OCI-LY7 (cell line): ENCODE results near the gene SEPTIN10. TPM values are rescaled to one million over a fixed set of nuclear protein-coding genes. Genes with fewer than 3 reads are reported as not detected.
"Not testable (repeated sequence)": the region's sequence is repeated elsewhere in the genome, so short reads cannot be mapped to it uniquely, and the experiment has no call there.

Experiments
- BruUV-seq: library from RNA; stranded (reverse); fragments of 400-500 nt; replicated peaks from 2 replicates; lab custom pipeline; 2021; lab: Mats Ljungman, UMichigan
- CTCF ChIA-PET: fragments of 300-600 bp; sonication (Branson Sonifier 250); formaldehyde crosslinking; loops from one replicate; lab custom pipeline; 2022; ENCODE audit warnings: antibody characterized with exemption; ENCODE audit not compliant: unreplicated experiment; lab: Charles Lee
- POLR2A ChIA-PET: fragments of 300-600 bp; sonication (Branson Sonifier 250); formaldehyde crosslinking; loops from one replicate; lab custom pipeline; 2022; ENCODE audit warnings: antibody characterized with exemption; lab: Charles Lee
- DNase-seq: peaks from one replicate; pipeline ENCODE4 v3.0.0-alpha.2; 2015; ENCODE audit warnings: low spot score
- H2AFZ ChIP-seq: fragments of 200-600 bp; sonication (generic), shearing (Covaris generic); 2 replicates; pipeline ENCODE4 v1.6.1; 2014; ENCODE audit warnings: mild to moderate bottlenecking, antibody characterized with exemption, low read length, moderate library complexity
- H3K27ac ChIP-seq: fragments of 200-600 bp; sonication (generic); 2 replicates; pipeline ENCODE4 v1.5.1; 2014; ENCODE audit warnings: mixed run types, low read depth, mild to moderate bottlenecking, moderate library complexity, low read length, inconsistent platforms; ENCODE audit not compliant: poor library complexity, severe bottlenecking
- H3K36me3 ChIP-seq: fragments of 200-600 bp; sonication (generic); 2 replicates; pipeline ENCODE4 v1.6.1; 2014; ENCODE audit warnings: mild to moderate bottlenecking, antibody characterized with exemption, low read length, moderate library complexity, mixed read lengths; ENCODE audit not compliant: insufficient read depth
- H3K4me1 ChIP-seq: fragments of 200-600 bp; sonication (generic); 2 replicates; pipeline ENCODE4 v1.5.1; 2014; ENCODE audit warnings: mild to moderate bottlenecking, low read length; ENCODE audit not compliant: insufficient read depth, poor library complexity, severe bottlenecking
- H3K4me2 ChIP-seq: fragments of 200-600 bp; sonication (generic); 2 replicates; pipeline ENCODE4 v1.6.1; 2014; ENCODE audit warnings: mild to moderate bottlenecking, low read length
- H3K4me3 ChIP-seq: fragments of 200-600 bp; sonication (generic); 2 replicates; pipeline ENCODE4 v1.5.1; 2014; ENCODE audit warnings: mild to moderate bottlenecking, low read depth, low read length; ENCODE audit not compliant: poor library complexity, severe bottlenecking
- H3K79me2 ChIP-seq: fragments of 200-600 bp; sonication (generic); 2 replicates; pipeline ENCODE4 v1.6.1; 2016; ENCODE audit warnings: low read depth, mild to moderate bottlenecking, low read length, moderate library complexity, mixed read lengths; ENCODE audit not compliant: insufficient read depth
- H3K9me2 ChIP-seq: fragments of 200-600 bp; sonication (generic); 2 replicates; pipeline ENCODE4 v1.6.1; 2016; ENCODE audit warnings: mild to moderate bottlenecking, low read length, mixed read lengths; ENCODE audit not compliant: insufficient read depth
- H3K9me3 ChIP-seq: fragments of 200-600 bp; sonication (generic); 2 replicates; pipeline ENCODE4 v1.6.1; 2014; ENCODE audit warnings: mild to moderate bottlenecking, mixed run types, low read length, mixed read lengths
- H4K20me1 ChIP-seq: fragments of 200-600 bp; sonication (generic); 2 replicates; pipeline ENCODE4 v1.6.1; 2014; ENCODE audit warnings: mild to moderate bottlenecking, antibody characterized with exemption, low read length, moderate library complexity, mixed read lengths; ENCODE audit not compliant: insufficient read depth
- EZH2phosphoT487 ChIP-seq: fragments of 200-600 bp; sonication (generic); IDR thresholded peaks from 2 replicates; pipeline ENCODE4 v1.6.1; 2018; ENCODE audit warnings: low read depth, borderline replicate concordance, mild to moderate bottlenecking, mixed run types, antibody characterized with exemption, low read length, moderate library complexity, mixed read lengths
- intact Hi-C: fragments of 100-400 bp; cut with micrococcal nuclease; formaldehyde crosslinking; loops from one replicate; pipeline ENCODE4 v1.10.0; 2022; ENCODE audit not compliant: unreplicated experiment
- total RNA-seq, 2 experiments: library from RNA; depleted of rRNA in 1 of 2; stranded (reverse); fragments of >200 nt in 1 of 2; shearing (Covaris generic) in 1 of 2; gene quantifications; 2 replicates each; pipeline ENCODE4 v1.2.3, GENCODE V29; 2014 to 2022
- TF ChIP-seq, protein P1 (sequence below): fragments of 200-600 bp; sonication (generic); conservative IDR thresholded peaks from 2 replicates; pipeline ENCODE4 v1.5.1; 2014; ENCODE audit warnings: mild to moderate bottlenecking, antibody characterized with exemption, low read length, moderate library complexity, mixed read lengths

SEPTIN10 gene
- total RNA-seq, 2 experiments from 2014 or later, result not detected

DNA sequence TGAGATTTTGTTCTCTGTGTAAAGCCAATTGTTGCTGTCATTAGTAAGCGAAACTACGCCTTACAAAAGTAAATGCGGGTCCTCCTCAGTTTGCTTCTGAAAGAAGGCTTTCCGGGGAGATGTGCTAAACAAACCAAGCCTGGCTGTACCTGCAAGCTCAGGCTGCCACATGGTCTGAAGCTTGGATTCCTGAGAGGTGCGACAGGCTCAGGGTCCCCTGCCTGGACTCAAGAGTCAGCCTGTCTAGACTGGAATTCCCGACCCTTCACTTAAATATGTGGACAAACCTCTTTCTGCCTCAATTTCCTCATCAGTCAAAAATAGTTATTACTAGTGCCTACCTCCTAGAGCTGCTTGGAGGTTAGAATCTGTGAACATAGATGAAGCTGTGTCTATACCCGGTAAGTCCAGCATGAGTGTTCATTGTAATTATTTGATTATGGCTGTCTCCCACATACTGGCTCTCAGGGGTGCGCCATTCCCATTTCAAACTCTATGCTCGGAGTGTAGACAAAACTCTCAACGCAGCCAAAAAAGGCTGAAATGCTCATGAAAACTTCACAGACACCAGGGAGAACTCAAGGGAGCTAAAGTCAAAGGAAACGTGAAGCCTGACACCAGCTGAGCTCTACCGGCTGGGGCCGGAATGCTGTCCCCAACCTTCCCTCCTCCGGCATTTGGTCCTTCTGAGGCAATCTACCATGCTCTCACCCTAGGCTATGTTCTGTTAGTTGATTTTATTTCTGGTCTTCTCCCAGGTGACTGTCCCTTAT lies 31.8 kb upstream of the SEPTIN10 start:
- no peaks in the 10 kb centered on the region for H3K4me1 ChIP-seq
- no peaks in the 10 kb centered on the region for H3K36me3 ChIP-seq
- BruUV-seq, result no TSS peak
- TF ChIP-seq, protein P1, sequence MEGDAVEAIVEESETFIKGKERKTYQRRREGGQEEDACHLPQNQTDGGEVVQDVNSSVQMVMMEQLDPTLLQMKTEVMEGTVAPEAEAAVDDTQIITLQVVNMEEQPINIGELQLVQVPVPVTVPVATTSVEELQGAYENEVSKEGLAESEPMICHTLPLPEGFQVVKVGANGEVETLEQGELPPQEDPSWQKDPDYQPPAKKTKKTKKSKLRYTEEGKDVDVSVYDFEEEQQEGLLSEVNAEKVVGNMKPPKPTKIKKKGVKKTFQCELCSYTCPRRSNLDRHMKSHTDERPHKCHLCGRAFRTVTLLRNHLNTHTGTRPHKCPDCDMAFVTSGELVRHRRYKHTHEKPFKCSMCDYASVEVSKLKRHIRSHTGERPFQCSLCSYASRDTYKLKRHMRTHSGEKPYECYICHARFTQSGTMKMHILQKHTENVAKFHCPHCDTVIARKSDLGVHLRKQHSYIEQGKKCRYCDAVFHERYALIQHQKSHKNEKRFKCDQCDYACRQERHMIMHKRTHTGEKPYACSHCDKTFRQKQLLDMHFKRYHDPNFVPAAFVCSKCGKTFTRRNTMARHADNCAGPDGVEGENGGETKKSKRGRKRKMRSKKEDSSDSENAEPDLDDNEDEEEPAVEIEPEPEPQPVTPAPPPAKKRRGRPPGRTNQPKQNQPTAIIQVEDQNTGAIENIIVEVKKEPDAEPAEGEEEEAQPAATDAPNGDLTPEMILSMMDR, result no peak
- no peak for TF ChIP-seq EZH2phosphoT487
- H2AFZ ChIP-seq, result no peak overlapping the region
- POLR2A ChIA-PET, result interaction anchor here (0.7 kb wide), 1 partner anchor 580 kb away, joined by 3 read pairs; no protein-coding TSS in a partner anchor
- H3K79me2 ChIP-seq, result no peaks in the 10 kb centered on the region
- no peak for DNase-seq
- H4K20me1 ChIP-seq, result no peaks in the 10 kb centered on the region
- intact Hi-C loops, result no loop called here
- no peak overlapping the region for H3K27ac ChIP-seq
- H3K4me2 ChIP-seq, result no peak overlapping the region
- no peaks in the 10 kb centered on the region for H3K9me2 ChIP-seq
- H3K4me3 ChIP-seq, result no peak overlapping the region
- H3K9me3 ChIP-seq, result no peaks in the 10 kb centered on the region
- CTCF ChIA-PET, result no interaction called here

DNA sequence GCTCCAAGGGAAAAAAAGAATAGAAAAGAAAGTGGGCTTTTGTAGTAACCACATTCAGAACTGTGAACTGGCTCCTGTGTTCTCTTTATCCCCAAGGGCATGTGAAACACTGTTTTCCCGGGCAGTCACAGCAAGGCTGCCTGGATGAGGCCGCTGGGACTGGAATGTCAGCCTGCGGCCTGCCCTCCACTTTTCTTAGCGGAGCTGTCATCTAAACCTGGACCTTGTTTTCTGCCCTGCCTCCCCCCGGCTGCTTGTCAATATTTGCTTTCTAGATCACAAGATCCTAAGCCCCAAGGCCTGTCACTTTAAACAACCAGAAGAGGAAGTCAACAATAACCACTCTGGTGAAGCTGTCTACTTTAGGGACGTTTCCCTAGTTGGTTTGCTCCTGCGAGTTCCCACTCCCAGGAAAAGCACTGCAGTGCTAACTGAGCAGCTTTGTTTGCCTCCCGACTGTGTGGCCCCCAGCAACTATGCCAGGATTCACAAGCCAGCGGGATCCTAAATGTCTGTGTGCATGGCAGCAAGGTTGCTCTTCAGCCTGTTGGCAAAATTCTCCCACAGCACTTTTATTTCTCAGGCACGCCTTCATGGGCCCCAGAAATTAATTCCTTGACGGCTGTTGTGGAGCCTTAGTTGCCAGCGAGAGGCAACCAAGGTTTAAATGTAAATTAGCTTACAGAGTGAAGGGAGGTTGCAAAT lies 31.0 kb upstream of the SEPTIN10 start:
- Histone ChIP-seq H4K20me1 (no peaks in the 10 kb centered on the region), H3K4me2 (no peak overlapping the region), H3K4me3 (no peak overlapping the region), H3K36me3 (no peaks in the 10 kb centered on the region), H3K4me1 (no peaks in the 10 kb centered on the region), H3K9me3 (no peaks in the 10 kb centered on the region), H3K79me2 (no peaks in the 10 kb centered on the region), H3K27ac (no peak overlapping the region), H2AFZ (no peak overlapping the region), H3K9me2 (no peaks in the 10 kb centered on the region)
- TF ChIP-seq, protein P1, result no peak
- no peak for TF ChIP-seq EZH2phosphoT487
- no TSS peak for BruUV-seq
- DNase-seq, result no peak
- ChIA-PET POLR2A (interaction anchor here (0.6 kb wide), 1 partner anchor 92 kb away, joined by 3 read pairs; no protein-coding TSS in a partner anchor), CTCF (no interaction called here)
- intact Hi-C loops, result no loop called here

DNA sequence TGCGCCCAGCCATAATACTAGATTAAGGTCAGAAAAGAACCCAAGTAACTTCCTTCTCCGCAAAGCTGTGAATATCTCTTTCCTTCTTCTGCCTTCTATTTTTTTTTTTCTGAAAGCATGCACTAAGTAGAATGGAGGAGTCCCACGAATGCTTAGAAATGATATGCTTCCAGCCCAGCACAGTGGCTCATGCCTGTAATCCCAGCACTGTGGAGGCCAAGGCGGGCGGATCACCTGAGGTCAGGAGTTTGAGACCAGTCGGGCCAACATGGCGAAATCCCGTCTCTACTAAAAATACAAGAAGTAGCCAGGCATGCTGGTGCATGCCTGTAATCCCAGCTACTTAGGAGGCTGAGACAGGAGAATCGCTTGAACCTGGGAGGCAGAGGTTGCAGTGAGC lies 26.2 kb upstream of the SEPTIN10 start:
- H4K20me1 ChIP-seq, CTCF ChIA-PET, intact Hi-C loops, H3K36me3 ChIP-seq, H3K79me2 ChIP-seq, H3K9me3 ChIP-seq, H3K4me1 ChIP-seq, BruUV-seq, POLR2A ChIA-PET, H3K4me2 ChIP-seq, H3K27ac ChIP-seq, H3K4me3 ChIP-seq, H2AFZ ChIP-seq, DNase-seq, H3K9me2 ChIP-seq: not testable (repeated sequence)
